DOHH2 (cell line): ENCODE data around the gene BFSP1.

Experiments
- H3F3A ChIP-seq: fragments of 200-600 bp; sonication (generic), shearing (Covaris generic); 2 replicates; pipeline ENCODE4 v1.6.0; 2016; ENCODE audit warnings: antibody characterized with exemption, mild to moderate bottlenecking; ENCODE audit not compliant: control insufficient read depth, insufficient read depth
- H3K27ac ChIP-seq: fragments of 200-600 bp; sonication (generic); 2 replicates; pipeline ENCODE4 v1.5.1; 2014; ENCODE audit warnings: low read depth, mild to moderate bottlenecking, low read length, moderate library complexity
- H3K27me3 ChIP-seq: fragments of 200-600 bp; sonication (generic); 2 replicates; pipeline ENCODE4 v1.6.1; 2014; ENCODE audit warnings: mild to moderate bottlenecking, low read length, mixed read lengths; ENCODE audit not compliant: control insufficient read depth
- H3K36me3 ChIP-seq: fragments of 200-600 bp; sonication (generic); 2 replicates; pipeline ENCODE4 v1.6.1; 2014; ENCODE audit warnings: mild to moderate bottlenecking, low read length, moderate library complexity, mixed read lengths; ENCODE audit not compliant: control insufficient read depth
- H3K4me1 ChIP-seq: fragments of 200-600 bp; sonication (generic); 2 replicates; pipeline ENCODE4 v1.6.1; 2014; ENCODE audit warnings: mild to moderate bottlenecking, low read length, mixed read lengths; ENCODE audit not compliant: control insufficient read depth
- H3K4me2 ChIP-seq: fragments of 200-600 bp; sonication (generic); 2 replicates; pipeline ENCODE4 v1.6.0; 2014; ENCODE audit warnings: mild to moderate bottlenecking, low read length, moderate library complexity
- H3K4me3 ChIP-seq: fragments of 200-600 bp; sonication (generic); 2 replicates; pipeline ENCODE4 v1.5.1; 2014; ENCODE audit warnings: mild to moderate bottlenecking, low read length, mixed read lengths
- H3K79me2 ChIP-seq: fragments of 200-600 bp; sonication (generic); 2 replicates; pipeline ENCODE4 v1.6.1; 2014; ENCODE audit warnings: mild to moderate bottlenecking, low read length, mixed read lengths; ENCODE audit not compliant: control insufficient read depth
- H3K9me2 ChIP-seq: fragments of 200-600 bp; sonication (generic); replicated peaks from 2 replicates; pipeline ENCODE4 v1.6.1; 2014; ENCODE audit warnings: mild to moderate bottlenecking, low read length, mixed read lengths; ENCODE audit not compliant: control insufficient read depth
- H3K9me3 ChIP-seq: fragments of 200-600 bp; sonication (generic); 2 replicates; pipeline ENCODE4 v1.6.1; 2014; ENCODE audit warnings: antibody characterized with exemption, low read length, mixed read lengths; ENCODE audit not compliant: control insufficient read depth, insufficient read depth
- H4K20me1 ChIP-seq: fragments of 200-600 bp; sonication (generic); 2 replicates; pipeline ENCODE4 v1.6.0; 2014; ENCODE audit warnings: low read depth, mild to moderate bottlenecking, antibody characterized with exemption, low read length, moderate library complexity; ENCODE audit not compliant: control insufficient read depth, insufficient read depth
- EZH2phosphoT487 ChIP-seq: fragments of 200-600 bp; sonication (generic); IDR thresholded peaks from 2 replicates; pipeline ENCODE4 v1.6.1; 2017; ENCODE audit warnings: borderline replicate concordance, mild to moderate bottlenecking, antibody characterized with exemption, low read length, moderate library complexity, mixed read lengths
- TF ChIP-seq, protein P1 (sequence below): fragments of 200-600 bp; sonication (generic); IDR thresholded peaks from one replicate; pipeline ENCODE4 v1.5.1; 2014; ENCODE audit warnings: antibody characterized with exemption, mild to moderate bottlenecking, low read depth, low read length; ENCODE audit not compliant: poor library complexity, severe bottlenecking

Gene BFSP1

DNA sequence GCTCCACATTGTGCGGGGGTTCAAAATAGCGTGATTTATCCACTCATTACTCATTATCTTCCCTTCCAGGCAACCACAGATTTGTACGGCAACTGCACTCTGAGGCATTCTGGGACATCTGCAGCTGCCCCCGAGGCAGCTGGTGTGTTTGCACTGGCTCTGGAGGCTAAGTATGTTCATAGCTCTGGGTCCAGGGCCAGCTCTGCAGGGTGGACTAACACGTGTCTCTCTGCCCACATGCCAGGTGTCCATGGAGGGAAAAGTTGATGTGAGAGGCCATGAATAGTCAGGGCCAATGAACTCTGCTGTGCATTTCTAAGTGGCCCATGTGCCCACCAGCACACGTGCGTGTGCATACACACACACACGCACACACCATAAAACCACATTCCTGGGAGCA lies 74.9 kb downstream of the BFSP1 start:
- Histone ChIP-seq H3K36me3 (no peaks in the 10 kb centered on the region), H3K79me2 (no peaks in the 10 kb centered on the region), H3K4me3 (no peak overlapping the region), H3F3A (no peaks in the 10 kb centered on the region), H3K9me3 (no peaks in the 10 kb centered on the region), H3K27me3 (no peaks in the 10 kb centered on the region; the same call in 1 of the 2 replicates), H3K9me2 (no peaks in the 10 kb centered on the region), H3K4me1 (no peaks in the 10 kb centered on the region), H3K4me2 (no peak overlapping the region), H3K27ac (no peak overlapping the region), H4K20me1 (no peaks in the 10 kb centered on the region)
- TF ChIP-seq EZH2phosphoT487: no peak
- TF ChIP-seq, protein P1, sequence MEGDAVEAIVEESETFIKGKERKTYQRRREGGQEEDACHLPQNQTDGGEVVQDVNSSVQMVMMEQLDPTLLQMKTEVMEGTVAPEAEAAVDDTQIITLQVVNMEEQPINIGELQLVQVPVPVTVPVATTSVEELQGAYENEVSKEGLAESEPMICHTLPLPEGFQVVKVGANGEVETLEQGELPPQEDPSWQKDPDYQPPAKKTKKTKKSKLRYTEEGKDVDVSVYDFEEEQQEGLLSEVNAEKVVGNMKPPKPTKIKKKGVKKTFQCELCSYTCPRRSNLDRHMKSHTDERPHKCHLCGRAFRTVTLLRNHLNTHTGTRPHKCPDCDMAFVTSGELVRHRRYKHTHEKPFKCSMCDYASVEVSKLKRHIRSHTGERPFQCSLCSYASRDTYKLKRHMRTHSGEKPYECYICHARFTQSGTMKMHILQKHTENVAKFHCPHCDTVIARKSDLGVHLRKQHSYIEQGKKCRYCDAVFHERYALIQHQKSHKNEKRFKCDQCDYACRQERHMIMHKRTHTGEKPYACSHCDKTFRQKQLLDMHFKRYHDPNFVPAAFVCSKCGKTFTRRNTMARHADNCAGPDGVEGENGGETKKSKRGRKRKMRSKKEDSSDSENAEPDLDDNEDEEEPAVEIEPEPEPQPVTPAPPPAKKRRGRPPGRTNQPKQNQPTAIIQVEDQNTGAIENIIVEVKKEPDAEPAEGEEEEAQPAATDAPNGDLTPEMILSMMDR: no peak

DNA sequence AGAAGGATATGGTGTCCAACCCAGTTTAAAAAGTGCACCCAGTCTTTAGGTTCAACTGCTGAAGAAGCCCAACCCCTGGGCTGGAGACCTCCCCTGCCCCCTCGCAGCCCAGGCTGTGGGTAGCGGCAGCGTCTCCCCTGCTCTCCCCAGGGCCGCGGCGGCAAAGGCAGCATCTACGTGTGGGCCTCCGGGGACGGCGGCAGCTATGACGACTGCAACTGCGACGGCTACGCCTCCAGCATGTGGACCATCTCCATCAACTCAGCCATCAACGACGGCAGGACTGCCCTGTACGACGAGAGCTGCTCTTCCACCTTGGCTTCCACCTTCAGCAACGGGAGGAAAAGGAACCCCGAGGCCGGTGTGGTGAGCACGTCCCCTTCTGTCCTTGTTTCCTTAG lies 77.6 kb downstream of the BFSP1 start:
- H3K27me3 ChIP-seq: no peaks in the 10 kb centered on the region; the same call in 1 of the 2 replicates
- no peak overlapping the region for H3K4me3 ChIP-seq
- H3F3A ChIP-seq: no peaks in the 10 kb centered on the region
- no peaks in the 10 kb centered on the region for H3K36me3 ChIP-seq
- no peaks in the 10 kb centered on the region for H3K4me1 ChIP-seq
- no peak overlapping the region for H3K4me2 ChIP-seq
- no peaks in the 10 kb centered on the region for H3K9me2 ChIP-seq
- no peak for TF ChIP-seq EZH2phosphoT487
- TF ChIP-seq, protein P1: no peak
- no peaks in the 10 kb centered on the region for H4K20me1 ChIP-seq
- no peaks in the 10 kb centered on the region for H3K9me3 ChIP-seq
- H3K79me2 ChIP-seq: no peaks in the 10 kb centered on the region
- no peak overlapping the region for H3K27ac ChIP-seq

DNA sequence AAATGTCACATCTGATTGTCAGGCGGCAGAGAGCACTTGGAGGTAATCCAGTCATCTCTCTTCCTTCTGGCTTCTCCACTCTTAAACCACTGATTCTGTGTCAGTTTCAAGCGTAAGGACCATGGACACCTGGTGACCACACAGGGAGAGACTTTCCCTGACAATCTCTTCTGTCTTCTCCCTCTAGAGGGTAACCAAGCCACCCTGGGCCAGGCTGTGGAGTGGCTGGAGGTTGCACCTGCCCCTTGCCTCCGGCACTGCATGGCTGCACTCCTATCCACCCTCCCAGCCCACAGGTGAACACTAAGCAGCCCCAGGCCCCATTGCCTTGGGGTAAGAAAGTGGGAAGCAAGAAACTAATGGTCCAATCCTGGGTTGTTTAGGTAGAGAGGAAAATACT lies 78.7 kb downstream of the BFSP1 start:
- Histone ChIP-seq H3K79me2 (no peaks in the 10 kb centered on the region), H3K4me2 (no peak overlapping the region), H3K27me3 (no peaks in the 10 kb centered on the region; the same call in 1 of the 2 replicates), H3F3A (no peaks in the 10 kb centered on the region), H3K9me2 (no peaks in the 10 kb centered on the region), H3K4me1 (no peaks in the 10 kb centered on the region), H4K20me1 (no peaks in the 10 kb centered on the region), H3K9me3 (no peaks in the 10 kb centered on the region), H3K27ac (no peak overlapping the region), H3K36me3 (no peaks in the 10 kb centered on the region), H3K4me3 (no peak overlapping the region)
- TF ChIP-seq EZH2phosphoT487: no peak
- TF ChIP-seq, protein P1: no peak

DNA sequence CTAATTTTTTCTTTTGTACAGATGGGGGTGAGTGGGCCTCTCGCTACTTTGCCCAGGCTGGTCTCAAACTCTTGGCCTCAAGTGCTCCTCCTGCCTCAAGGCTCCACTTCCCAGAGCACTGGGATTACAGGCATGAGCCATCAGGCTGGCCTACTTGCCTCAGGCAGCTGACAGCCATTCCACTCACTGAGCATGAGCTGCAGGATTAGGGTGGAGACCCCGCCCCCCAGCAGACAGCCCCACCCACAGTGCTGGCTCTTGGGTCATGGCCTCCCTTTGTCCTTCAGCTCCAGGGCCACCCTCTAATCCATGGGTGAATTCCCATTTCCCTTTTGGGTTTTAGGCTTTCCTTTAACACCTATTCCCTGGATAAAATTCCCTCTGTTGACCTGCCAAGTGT lies 82.1 kb downstream of the BFSP1 start:
- H3K36me3 ChIP-seq: no peaks in the 10 kb centered on the region
- no peaks in the 10 kb centered on the region for H3K27me3 ChIP-seq
- no peaks in the 10 kb centered on the region for H3F3A ChIP-seq
- TF ChIP-seq, protein P1: no peak
- TF ChIP-seq EZH2phosphoT487: no peak
- H3K4me3 ChIP-seq: no peak overlapping the region
- no peaks in the 10 kb centered on the region for H4K20me1 ChIP-seq
- H3K4me2 ChIP-seq: no peak overlapping the region
- no peaks in the 10 kb centered on the region for H3K9me2 ChIP-seq
- no peaks in the 10 kb centered on the region for H3K4me1 ChIP-seq
- no peaks in the 10 kb centered on the region for H3K9me3 ChIP-seq
- no peak overlapping the region for H3K27ac ChIP-seq
- no peaks in the 10 kb centered on the region for H3K79me2 ChIP-seq
